Liver (tissue), 3 donors: Measurements from ENCODE around the gene NRIP1.

Source experiments
- CTCF ChIP-seq: fragments of 150-350 bp; IDR thresholded peaks from 2 replicates; pipeline ENCODE4 v1.5.1; 2017; ENCODE audit warnings: improper control_type of control experiment, low read depth, low read length; ENCODE audit not compliant: missing input control
- GABPA ChIP-seq, 2 donors: IDR thresholded peaks in 1 of 2; conservative IDR thresholded peaks in 1 of 2; 2 replicates each; pipeline ENCODE4 v1.6.1; 2016; ENCODE audit warnings: antibody characterized with exemption in 2 of 2, mild to moderate bottlenecking in 1 of 2, moderate library complexity in 1 of 2
- TAF1 ChIP-seq: conservative IDR thresholded peaks from 2 replicates; pipeline ENCODE4 v1.6.1; 2016; ENCODE audit warnings: antibody characterized with exemption, mild to moderate bottlenecking
- donor health status: healthy.
- donor health status: healthy.

DNA sequence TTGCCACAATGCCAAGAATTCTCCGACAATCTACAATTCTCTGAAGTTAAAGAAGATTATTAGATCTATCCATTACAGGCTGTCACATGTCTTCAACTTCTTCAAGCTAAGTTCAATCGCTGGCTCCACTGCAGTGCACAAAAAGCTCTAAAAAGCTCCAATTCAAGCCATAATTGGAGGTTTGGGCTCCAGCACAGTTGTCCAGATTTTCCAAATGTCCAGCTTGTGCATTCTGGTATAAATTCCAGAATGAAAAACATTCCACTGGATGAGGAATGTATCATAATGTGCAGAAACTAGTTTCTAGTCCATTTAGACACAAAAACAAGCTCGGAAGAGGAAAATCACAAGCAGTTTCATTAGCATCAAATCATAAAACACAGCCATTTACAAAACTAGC is 138.6 kb downstream of the NRIP1 start:
- no peak for TF ChIP-seq GABPA (IDR thresholded peaks at IDR 0.05 in 1 of 2, conservative IDR thresholded peaks at IDR 0.05 in 1 of 2)
- TF ChIP-seq TAF1 = no peak
- TF ChIP-seq CTCF = no peak
